ENCODE data around the gene IL24. TPM values are rescaled to one million over a fixed set of nuclear protein-coding genes. Genes with fewer than 3 reads are reported as not detected.
"Not testable (repeated sequence)": the region's sequence is repeated elsewhere in the genome, so short reads cannot be mapped to it uniquely, and the experiment has no call there.

The IL24 gene
- polyA plus RNA-seq, 1 donor: 0.14 TPM

DNA sequence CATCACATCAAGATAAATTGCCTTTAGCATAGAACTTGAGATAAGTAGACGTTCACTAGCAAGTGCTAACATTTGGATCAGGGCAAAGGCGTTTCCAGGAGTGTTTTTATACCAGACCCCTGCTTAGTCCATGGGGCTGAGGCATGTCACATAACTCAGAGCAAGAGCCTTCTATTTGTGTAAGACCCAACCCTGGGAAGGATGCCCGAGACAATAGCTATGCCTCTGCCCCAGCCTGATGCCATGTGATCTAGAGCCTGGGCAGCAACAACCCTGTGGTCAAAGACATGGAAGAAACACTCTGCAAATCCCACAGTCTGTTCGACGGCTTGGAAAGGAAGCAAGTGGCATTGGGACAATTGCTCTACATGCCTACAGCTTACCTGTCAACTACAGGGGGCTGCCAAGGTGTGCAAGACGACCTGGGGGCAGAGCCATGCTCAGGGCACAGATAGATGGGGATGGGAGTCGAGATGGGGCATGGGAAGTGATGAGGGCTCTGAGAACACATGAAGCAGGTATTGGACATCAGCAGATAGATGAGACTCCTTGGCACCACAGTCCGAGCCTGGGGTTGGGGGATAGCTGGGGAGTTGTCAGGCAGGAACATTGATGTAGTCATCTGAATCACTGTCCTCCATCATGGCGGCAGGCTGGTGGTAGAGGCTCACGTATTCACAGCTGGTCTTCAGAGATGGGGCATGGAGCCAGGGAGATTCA lies 7.3 kb downstream of the IL24 start:
- DNase-seq (ENCODE audit: low read depth): no peak

DNA sequence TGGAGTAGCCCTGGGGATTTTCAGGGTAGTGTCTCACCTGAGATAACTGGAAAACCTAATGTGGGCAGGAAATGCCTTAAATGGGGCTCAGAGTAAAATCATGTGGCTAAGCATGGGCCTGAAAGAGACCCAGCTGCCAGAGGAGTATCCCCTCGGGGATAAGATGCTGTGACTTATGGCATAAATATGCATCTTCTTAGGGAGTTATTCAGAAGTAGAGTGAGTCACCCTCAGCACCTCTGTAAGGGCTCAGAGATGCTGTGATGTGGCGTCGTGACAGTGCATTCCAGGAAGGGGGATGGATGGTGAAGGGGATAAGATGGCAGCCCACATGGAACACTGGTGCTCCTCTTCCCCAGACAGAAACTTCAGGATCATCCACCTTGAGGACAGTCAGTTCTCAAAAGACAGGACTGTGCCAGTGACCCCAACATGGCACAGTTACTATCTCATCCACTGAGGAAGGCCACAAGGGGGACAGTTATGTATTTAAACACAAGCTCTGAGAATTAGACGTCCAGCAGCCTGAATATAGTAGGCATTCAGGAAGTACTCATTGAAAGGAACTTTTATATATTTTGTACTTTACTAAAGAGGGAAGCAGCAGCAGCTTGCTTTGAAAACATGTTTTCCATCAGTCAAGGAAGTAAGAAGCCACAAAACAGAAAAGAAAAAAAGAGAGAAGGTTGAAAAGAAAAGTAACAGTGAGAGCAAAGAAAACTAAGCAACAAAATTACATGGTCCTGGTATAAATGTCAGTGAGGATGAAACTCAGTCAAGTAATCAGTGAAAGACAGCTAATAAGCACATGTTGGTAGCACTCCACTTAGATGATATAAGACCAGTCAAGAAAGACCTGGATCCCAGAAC lies 8.3 kb downstream of the IL24 start:
- DNase-seq (ENCODE audit: low read depth): no peak

DNA sequence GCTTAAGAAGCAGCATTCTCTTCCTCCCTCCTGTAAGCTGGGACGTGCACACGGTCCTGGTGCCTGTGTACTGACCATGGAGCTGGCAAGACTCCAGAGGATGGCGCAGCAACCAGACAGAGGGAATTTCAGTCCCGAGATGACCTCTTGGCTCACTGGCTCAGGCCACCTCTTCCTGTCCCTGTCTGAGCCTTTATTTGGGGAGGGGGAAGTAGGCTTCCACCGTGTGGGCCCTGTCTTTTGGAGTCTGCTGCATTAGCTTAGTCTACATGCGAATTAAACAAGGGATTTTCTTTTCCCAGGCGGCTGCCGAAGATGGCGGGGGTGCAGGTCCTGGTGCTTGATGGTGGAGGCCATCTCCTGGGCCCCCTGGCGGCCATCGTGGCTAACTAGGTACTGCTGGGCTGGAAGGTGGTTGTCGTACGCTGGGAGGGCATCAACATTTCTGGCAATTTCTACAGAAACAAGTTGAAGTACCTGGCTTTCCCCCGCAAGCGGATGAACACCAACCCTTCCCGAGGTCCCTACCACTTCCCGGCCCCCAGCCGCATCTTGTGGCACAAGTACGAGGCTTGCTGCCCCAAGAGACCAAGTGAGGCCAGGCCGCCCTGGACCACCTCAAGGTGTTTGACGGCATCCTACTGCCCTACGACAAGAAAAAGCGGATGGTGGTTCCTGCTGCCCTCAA lies 10.2 kb downstream of the IL24 start:
- no peak for DNase-seq (ENCODE audit: low read depth)

DNA sequence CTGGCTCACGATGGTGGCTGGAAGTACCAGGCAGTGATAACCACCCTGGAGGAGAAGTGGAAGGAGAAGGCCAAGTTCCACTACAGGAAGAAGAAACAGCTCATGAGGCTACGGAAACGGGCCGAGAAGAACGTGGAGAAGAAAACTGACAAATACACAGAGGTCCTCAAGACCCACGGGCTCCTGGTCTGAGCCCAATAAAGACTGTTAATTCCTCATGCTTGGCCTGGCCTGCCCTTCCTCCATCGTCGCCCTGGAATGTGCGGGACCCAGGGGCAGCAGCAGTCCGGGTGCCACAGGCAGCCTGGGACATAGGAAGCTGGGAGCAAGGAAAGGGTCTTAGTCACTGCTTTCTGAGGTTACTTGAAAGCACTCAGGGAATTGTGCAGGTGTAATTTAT lies 10.8 kb downstream of the IL24 start:
- DNase-seq (ENCODE audit: low read depth): no peak

DNA sequence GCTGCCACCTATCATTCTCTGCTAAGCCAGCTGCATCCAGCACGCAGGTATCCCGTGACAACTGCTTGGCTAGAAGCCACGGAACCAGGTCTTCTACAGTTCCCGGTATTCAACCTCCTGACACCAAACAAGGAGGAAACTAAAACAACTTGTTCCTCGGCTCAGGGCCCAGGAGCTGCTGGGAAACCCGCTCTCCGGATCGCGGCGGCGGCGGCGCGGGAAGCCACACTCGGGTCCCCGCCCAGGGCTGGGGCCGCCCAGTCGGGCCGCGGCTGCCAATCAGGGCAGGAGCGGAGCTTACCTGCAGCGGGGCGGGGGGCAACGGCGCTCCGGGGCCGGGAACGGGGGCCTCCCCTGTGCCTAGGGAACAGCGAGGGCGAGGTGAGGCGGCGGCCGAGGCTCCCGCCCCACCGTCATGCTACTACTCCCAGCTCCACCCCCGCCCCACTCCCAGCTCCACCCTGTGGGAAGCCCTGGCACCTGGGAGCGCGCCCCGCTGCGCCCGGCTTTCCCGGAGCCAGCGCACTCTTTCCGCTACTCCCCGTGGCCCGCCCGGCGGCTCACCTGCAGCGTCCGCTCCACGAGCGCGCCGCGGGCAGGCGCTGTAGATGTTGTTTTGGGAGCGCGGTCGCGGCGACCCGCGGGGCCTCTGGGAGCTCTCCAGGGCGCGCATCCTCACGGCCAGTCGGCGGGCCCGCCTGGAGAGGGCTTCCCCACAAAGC lies 12.1 kb downstream of the IL24 start:
- no peak for DNase-seq (ENCODE audit: low read depth)

DNA sequence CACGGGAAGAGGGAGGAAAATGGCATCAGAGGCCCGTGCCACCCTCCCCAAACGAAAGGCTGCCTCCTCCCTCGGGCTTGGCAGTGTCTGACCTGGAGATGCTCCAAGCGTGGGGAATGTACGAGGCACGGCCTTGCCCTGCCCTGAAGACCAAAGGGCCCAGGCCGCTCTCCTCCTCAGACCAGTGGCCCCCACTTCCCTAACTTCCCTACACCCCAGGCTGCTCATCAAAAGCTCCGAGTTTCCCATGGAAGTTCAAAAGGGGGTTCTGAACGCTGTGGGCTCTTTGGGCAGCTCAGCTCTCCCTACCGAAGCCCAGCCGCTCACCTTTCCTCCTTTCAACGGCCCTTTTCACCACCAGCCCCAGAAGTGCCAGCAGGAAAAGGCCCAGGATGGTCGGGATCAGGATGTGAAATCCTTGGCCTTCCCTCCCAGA lies 12.7 kb downstream of the IL24 start:
- no peak for DNase-seq (ENCODE audit: low read depth)

DNA sequence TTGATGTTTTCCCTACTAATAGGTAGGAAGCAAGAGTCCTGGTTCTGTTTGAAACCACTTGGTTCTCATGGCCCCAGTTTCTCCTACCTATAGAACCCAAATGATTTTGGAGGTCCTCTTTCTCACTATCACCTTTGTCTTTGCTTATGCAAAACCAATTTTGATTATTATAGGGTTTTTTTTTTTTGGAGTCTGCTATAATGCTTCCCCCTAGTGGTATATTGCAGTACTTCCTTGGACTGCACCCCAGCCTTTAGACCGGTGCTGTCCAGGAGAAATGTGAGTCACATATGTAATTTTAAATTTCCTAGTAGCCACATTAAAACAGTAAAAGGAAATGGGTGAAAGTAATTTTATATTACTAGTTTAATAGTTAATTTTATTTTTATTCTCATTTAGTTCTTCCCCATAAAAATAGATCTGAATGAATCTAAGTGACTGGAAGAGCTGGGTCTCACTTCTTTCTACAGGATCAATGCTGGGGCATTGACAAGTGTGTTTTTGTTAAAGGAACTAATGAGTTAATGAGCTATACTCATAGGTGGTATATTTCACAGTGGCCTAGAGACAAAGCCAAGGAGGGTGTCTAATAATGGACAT lies 13.9 kb downstream of the IL24 start:
- no peak for DNase-seq (ENCODE audit: low read depth)

DNA sequence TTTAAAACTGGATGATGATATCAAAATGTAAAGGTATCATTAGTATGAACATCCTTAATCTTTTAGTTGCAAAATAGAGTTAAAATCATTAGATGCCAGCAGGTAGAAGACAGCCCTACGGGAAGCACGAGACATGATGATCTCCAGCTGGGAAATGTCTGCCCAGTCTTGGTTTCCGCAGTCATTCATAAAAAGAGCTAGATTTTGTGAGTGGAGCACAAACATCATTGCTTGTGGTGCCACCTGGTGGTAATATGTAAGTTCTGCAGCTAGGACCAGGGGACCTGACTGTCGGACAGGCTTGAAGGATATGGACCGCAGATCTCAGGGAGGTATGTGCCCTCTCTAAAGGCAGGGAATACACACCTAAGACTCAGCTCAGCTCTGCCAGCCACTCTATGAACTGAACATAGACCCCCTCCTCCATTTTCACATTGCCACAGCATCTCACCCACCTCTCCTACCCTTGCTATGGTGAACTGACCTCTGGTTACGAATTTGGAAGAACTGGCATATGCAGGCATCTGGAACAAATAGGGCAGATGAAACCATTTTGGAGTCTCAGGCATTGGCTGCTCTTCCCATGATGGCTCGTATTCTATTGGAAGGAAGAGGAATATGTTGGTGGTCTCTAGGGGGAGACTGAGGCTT lies 15.3 kb downstream of the IL24 start:
- peak; percentile 77 for DNase-seq (ENCODE audit: low read depth)

DNA sequence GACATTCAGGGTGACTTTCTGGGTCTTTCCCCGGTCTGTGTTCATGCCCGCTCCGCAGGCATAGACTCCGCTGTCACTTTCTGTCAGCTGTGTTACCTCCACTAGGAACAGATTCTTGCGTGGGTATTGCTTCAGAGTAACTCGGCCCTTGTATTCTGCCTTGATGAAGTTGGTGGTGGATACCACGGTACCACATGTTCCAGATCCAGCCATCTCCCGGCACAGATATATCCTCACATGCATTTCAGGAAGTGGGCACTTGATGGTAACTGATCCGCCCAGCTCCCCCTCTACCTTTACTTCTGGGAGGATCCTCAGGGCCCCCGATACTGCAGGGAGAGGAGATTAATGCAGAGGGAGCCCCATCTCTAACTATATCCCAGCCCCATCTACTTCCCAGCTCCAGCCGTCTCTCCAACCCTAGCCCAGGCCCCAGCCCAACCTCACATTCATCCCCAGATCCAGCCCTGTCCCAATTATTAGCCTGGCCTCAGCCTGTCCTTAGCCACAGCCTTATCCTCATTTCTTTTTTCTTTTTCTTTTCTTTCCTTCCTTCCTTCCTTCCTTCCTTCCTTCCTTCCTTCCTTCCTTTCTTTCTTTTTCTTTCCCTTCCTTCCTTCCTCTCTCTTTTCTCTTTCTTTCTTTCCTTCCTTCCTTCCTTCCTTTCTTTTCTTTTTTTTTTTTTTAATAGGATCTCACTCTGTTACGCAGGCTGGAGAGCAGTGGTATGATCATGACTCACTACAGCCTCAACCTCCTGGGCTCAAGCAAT lies 16.7 kb downstream of the IL24 start:
- DNase-seq (ENCODE audit: low read depth): no peak

DNA sequence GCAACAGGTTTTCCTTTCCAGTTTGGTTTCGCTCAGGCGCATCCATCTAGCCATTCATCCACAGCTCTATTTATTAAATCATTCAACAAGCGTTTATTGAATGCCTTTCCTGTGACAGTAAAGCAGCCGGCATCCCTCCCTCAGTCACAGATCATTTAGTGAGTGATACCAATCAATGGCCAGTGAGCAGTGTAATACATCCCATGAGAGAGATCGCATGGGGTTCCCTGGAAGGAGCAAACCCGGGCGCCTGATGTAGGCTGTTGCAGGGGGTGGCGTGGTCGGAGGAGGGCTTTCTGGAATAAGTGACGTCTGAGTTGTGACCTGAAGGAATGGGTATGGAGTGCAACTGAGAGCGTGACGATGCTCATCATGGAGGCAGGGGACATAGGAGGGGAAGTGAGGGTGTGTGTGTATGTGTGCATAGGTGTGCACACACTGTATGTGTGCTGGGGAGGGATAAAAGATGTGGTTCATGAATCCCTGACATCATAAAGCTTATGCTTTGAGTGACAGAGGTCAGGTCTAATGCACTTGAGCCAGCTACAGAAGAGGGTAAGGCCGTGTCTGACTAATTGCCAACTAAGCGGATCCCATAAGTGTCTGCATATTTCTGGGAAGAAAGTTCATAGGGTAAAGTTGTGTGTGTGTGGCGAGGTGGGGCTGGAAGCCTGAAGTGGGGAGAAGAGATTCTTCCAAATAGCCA lies 17.9 kb downstream of the IL24 start:
- DNase-seq (ENCODE audit: low read depth): no peak

DNA sequence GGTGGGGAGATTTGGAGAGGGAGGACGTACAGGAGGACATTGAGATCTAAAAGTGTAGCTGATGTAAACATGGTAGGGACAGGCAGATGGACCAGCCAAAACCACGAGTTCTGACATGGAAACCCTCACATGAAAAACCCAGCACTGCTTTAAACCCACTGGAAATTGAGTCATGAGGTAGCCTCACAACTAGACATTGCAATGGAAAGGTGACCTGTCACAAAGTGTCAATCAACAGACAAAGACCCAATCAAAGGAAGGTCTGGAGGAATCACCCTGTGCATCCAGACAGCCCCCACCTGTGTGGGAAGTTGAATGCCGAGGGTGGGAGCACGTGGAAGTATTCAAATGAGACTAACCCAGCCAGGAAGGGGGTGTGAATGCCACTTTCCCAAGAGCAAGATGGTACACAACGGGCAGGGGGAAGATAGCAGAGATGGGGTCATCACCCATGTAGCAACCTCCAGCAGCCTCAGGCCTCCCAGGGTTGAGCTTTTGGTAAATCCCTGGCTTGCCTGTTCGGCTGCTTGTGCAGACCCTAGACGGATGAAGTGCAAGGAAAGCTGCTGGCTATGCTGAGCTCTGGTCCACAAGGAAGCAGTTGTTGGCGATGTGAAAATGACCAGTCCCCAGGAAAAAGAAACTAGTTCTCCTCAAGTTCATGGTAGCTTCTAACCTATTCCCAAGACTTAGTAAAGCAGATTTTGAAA lies 18.9 kb downstream of the IL24 start:
- DNase-seq (ENCODE audit: low read depth): no peak

DNA sequence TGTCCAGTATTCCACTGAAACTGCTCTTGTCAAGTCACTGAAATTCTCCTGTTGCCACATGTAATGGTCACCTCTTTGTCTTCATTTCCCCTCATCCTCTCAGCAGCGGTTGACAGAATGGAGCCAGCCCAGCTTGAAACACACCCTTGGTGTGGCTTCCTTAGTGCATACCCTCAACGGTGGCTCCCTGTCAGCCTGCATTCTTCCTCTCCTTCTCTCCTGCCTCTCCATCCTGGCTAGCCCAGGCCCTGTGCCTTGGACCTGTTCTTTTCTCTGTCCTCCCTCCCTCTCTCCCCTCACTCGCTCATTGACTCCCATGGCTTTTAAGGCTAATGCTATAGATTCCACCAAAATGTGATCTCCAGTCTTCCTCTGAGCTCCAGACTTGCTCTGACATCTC lies 20.8 kb downstream of the IL24 start:
- no peak for DNase-seq (ENCODE audit: low read depth)

DNA sequence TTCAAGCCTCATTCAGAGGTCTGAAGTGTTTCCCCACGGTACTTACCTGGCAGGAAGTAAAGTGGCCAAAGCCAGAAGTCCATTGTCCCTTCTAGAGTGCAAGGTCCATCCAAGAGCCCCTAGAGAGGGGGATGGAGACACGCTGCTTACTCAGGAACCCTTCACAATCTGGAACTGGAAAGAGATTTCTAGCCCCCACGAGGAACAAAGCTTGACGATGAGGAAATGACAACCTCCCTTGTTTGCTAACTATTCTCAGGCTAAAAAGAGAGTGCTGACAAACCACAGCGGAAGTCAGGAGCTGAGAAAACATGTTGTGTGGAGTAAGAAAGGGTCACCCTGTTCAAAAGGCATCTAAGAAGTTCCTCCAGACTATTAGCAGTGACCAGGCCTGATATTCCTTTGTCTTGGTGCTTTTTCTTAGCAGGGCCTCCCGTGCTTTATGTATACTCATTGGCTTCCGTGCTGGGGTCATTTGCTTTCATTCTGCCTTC lies 24.6 kb downstream of the IL24 start, which contains the start of gene FCMR:
Gene FCMR, minus strand, starts transcription at position 170 of the 494 bp plus-strand sequence. Its CDS starts 87 bp downstream, at position 83.
- no peak for DNase-seq (ENCODE audit: low read depth)

DNA sequence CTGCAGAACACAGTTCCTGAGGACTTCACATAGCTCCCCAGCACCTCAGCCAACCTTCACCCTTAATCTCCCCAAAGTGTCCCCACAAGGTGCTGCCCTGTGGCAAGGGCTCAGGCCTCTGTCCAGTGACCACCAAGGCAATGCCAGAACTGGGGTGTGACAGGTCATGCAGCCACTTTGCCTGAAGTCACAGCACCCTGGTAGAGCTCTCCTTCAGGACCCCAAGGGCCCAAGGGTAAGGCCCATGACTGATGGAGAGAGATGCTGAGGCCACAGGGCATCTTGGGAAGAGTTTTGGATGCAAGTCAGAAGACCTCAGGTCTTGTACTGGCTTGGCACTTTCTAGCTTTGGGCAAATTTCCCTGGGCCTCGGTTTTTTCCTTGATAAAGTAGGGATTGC lies 25.3 kb downstream of the IL24 start:
- DNase-seq (ENCODE audit: low read depth): no peak

DNA sequence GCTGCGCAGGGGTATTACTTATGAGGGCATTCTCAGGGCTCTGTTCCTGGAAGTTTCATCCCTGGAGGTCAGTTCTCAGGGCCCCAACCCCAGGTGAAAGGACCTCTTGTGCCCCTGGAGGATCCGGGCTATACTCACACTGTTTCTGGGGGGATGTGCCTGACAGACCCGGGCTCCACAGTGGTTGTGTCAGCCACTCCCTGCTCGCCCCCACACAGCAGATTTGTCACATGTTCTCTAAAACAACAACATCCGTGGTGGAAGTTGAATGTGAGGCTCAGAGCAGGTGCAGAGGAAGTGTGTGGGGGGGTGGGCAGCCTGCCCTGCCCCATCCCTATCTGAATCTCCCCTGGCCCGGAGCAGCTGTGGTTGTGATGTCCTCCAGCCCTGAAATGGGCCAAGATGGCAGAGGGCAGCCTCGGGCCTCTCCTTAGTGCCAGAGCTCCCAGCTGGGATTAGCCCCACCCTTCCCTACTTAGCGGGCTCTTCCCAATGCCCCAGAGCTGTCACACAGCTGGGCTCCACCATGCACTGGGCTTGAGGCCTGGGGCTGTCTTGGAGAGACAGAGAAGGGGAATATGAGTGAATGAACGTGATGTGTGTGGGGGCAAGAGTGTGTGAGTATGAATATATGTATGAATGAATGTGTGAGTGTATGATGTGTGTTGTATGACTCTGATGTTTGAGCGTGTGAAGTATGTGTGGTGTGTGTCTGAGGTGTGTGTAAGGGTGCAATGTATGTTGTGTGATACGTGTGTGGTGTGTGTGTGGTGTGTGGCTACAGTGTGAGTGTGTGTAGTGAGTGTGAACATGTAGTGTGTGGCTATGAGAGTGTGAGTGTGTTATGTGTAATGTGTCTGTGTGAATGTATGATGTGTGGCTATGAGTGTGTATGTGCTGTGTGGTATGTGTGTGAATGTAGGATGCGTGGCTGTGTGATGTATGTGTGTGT lies 26.0 kb downstream of the IL24 start:
- DNase-seq (ENCODE audit: low read depth): no peak

DNA sequence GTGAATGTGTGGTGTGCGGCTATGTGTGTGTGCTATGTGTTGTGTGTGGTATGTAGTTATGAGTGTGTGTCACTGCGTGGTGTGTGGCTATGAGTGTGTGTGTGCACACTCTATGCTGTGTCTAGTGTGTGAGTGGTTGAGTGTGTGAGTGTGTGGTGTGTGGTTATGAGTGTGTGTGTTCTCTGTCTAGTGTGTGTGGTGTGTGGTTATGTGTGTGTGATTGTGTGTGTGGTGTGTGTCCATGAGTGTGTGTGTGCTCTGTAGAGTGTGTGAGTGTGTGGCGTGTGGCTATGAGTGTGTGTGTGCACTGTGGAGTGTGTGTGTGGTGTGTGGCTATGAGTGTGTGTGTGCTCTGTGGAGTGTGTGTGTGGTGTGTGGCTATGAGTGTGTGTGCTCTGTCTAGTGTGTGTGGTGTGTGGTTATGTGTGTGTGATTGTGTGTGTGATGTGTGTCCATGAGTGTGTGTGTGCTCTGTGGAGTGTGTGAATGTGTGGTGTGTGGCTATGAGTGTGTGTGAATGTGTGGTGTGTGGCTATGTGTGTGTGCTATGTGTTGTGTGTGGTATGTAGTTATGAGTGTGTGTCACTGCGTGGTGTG lies 26.8 kb downstream of the IL24 start:
- not testable (repeated sequence) for DNase-seq (ENCODE audit: low read depth)

DNA sequence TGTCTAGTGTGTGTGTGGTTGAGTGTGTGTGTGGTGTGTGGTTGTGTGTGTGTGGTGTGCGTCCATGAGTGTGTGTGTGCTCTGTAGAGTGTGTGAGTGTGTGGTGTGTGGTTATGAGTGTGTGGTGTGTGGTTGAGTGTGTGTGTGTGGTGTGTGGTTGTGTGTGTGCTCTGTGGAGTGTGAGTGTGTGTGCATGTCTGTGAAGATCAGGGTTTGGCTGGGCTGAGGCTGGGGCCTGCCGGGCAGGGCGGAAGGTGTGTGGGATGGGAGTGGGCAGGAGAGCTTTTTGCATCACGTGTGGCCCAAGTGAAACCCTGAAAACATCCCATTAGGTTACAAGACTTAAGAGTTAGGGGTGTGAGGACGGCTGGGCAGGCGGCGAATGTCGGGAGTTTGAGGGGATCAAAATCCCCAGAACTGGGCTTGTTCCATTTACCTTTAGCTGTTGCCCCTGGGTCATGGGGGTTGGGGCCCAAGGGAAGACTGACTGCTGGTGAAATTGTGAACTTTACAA lies 27.4 kb downstream of the IL24 start:
- no peak for DNase-seq (ENCODE audit: low read depth)
